GM23248 (cell line): ENCODE results near the gene KSR2. TPM values are rescaled to one million over a fixed set of nuclear protein-coding genes. Genes with fewer than 3 reads are reported as not detected.

Source experiments
- DNase-seq: peaks from one replicate; pipeline ENCODE4 v3.0.0-alpha.2; 2015
- H2AFZ ChIP-seq: fragments of 200-600 bp; sonication (generic); 2 replicates; pipeline ENCODE4 v1.6.1; 2016; ENCODE audit warnings: antibody characterized with exemption
- H3F3A ChIP-seq: fragments of 200-600 bp; sonication (generic); 2 replicates; pipeline ENCODE4 v1.6.1; 2016; ENCODE audit warnings: mild to moderate bottlenecking, antibody characterized with exemption, mixed run types; ENCODE audit not compliant: insufficient read depth
- H3K27ac ChIP-seq: fragments of 200-600 bp; sonication (generic); 2 replicates; pipeline ENCODE4 v1.5.1; 2016; ENCODE audit warnings: mild to moderate bottlenecking
- H3K27me3 ChIP-seq: fragments of 200-600 bp; sonication (generic); replicated peaks from 2 replicates; pipeline ENCODE4 v1.6.1; 2016; ENCODE audit warnings: mild to moderate bottlenecking; ENCODE audit not compliant: insufficient read depth
- H3K36me3 ChIP-seq: fragments of 200-600 bp; sonication (generic); 2 replicates; pipeline ENCODE4 v1.6.1; 2016; ENCODE audit warnings: low read depth, mild to moderate bottlenecking
- H3K4me1 ChIP-seq: fragments of 200-600 bp; sonication (generic); 2 replicates; pipeline ENCODE4 v1.6.1; 2016; ENCODE audit warnings: mild to moderate bottlenecking; ENCODE audit not compliant: insufficient read depth
- H3K4me2 ChIP-seq: fragments of 200-600 bp; sonication (generic); one replicate; pipeline ENCODE4 v1.6.1; 2016; ENCODE audit warnings: mild to moderate bottlenecking; ENCODE audit not compliant: unreplicated experiment
- H3K4me3 ChIP-seq: fragments of 200-600 bp; sonication (generic); 2 replicates; pipeline ENCODE4 v1.5.1; 2016; ENCODE audit warnings: mild to moderate bottlenecking
- H3K79me2 ChIP-seq: fragments of 200-600 bp; sonication (generic); 2 replicates; pipeline ENCODE4 v1.6.1; 2016; ENCODE audit warnings: mild to moderate bottlenecking; ENCODE audit not compliant: insufficient read depth
- H3K9ac ChIP-seq: fragments of 200-600 bp; sonication (generic); 2 replicates; pipeline ENCODE4 v1.6.1; 2016; ENCODE audit warnings: mild to moderate bottlenecking
- H3K9me2 ChIP-seq: fragments of 200-600 bp; sonication (generic); 2 replicates; pipeline ENCODE4 v1.6.1; 2016; ENCODE audit warnings: mixed run types, mild to moderate bottlenecking, moderate library complexity; ENCODE audit not compliant: insufficient read depth
- H3K9me3 ChIP-seq: fragments of 200-600 bp; sonication (generic); one replicate; pipeline ENCODE4 v1.6.1; 2017; ENCODE audit warnings: low read depth
- H4K20me1 ChIP-seq: fragments of 200-600 bp; sonication (generic); 2 replicates; pipeline ENCODE4 v1.6.0; 2016; ENCODE audit not compliant: insufficient read depth
- EZH2 ChIP-seq: fragments of 200-600 bp; sonication (generic); IDR thresholded peaks from 2 replicates; pipeline ENCODE4 v1.6.1; 2018; ENCODE audit warnings: antibody characterized with exemption, mild to moderate bottlenecking; ENCODE audit not compliant: insufficient read depth, poor library complexity, severe bottlenecking
- EZH2phosphoT487 ChIP-seq: fragments of 200-600 bp; sonication (generic); IDR thresholded peaks from 2 replicates; pipeline ENCODE4 v1.6.1; 2018; ENCODE audit warnings: antibody characterized with exemption, moderate library complexity, mild to moderate bottlenecking, low read depth; ENCODE audit not compliant: insufficient read depth
- WGBS, 2 experiments: methylation state at CpG; one replicate each; pipeline ENCODE4 v1.1.6; 2015 to 2017; ENCODE audit warnings: low lambda C conversion rate in 2 of 2, low coverage in 1 of 2; ENCODE audit errors: missing lambda C conversion rate in 2 of 2; 5-methylcytosine and 5-hydroxymethylcytosine counted together
- in situ Hi-C: fragments of 300-500 bp; cut with MboI; formaldehyde crosslinking; loops from 2 replicates; pipeline ENCODE4 v1.15.0; 2020
- polyA plus RNA-seq: library from polyadenylated mRNA; unstranded; fragments of >200 nt; fragmentation: Nextera tagmentation; extraction: Ambion mirVana; gene quantifications from 2 replicates; pipeline ENCODE4 v1.2.1, GENCODE V29; 2016
- total RNA-seq: library from RNA; depleted of rRNA; stranded (reverse); fragments of >200 nt; shearing (Covaris generic); gene quantifications from 2 replicates; pipeline ENCODE4 v1.2.3, GENCODE V29; 2014

Gene KSR2
- total and polyA plus RNA-seq, 2 experiments from 2014 or later, result not detected

GRCh38 chr12:117744418-117744817, 224.4 kb downstream of the KSR2 start:
- Histone ChIP-seq H3F3A (no peaks in the 10 kb centered on the region), H3K9ac (no peak overlapping the region), H3K4me3 (no peak overlapping the region), H3K36me3 (no peaks in the 10 kb centered on the region), H3K4me1 (no peaks in the 10 kb centered on the region), H4K20me1 (no peaks in the 10 kb centered on the region), H3K27ac (no peak overlapping the region), H2AFZ (no peak overlapping the region), H3K9me3 (no peaks in the 10 kb centered on the region), H3K9me2 (no peaks in the 10 kb centered on the region), H3K79me2 (no peaks in the 10 kb centered on the region), H3K27me3 (no peaks in the 10 kb centered on the region), H3K4me2 (no peak overlapping the region)
- DNase-seq, result no peak
- 0 to 3% methylated on average over 1 of the region's 1 CpG for WGBS, 2 experiments
- TF ChIP-seq EZH2 (no peak), EZH2phosphoT487 (no peak)
- in situ Hi-C loops, result no loop called here

GRCh38 chr12:117743761-117744160, 225.0 kb downstream of the KSR2 start:
- H3K4me1 ChIP-seq, result no peaks in the 10 kb centered on the region
- no peaks in the 10 kb centered on the region for H3K79me2 ChIP-seq
- H3K27ac ChIP-seq, result no peak overlapping the region
- TF ChIP-seq EZH2phosphoT487 (no peak), EZH2 (no peak)
- H3F3A ChIP-seq, result no peaks in the 10 kb centered on the region
- H2AFZ ChIP-seq, result no peak overlapping the region
- no peaks in the 10 kb centered on the region for H3K9me3 ChIP-seq
- no peaks in the 10 kb centered on the region for H3K27me3 ChIP-seq
- H3K4me3 ChIP-seq, result no peak overlapping the region
- no peaks in the 10 kb centered on the region for H4K20me1 ChIP-seq
- H3K4me2 ChIP-seq, result no peak overlapping the region
- DNase-seq, result no peak
- WGBS, 2 experiments, result 28 to 45% methylated on average over 1 of the region's 1 CpG
- H3K36me3 ChIP-seq, result no peaks in the 10 kb centered on the region
- in situ Hi-C loops, result no loop called here
- no peaks in the 10 kb centered on the region for H3K9me2 ChIP-seq
- no peak overlapping the region for H3K9ac ChIP-seq

- Histone ChIP-seq H3K9ac (no peak overlapping the region), H4K20me1 (no peaks in the 10 kb centered on the region), H2AFZ (no peak overlapping the region), H3K79me2 (no peaks in the 10 kb centered on the region), H3K4me2 (no peak overlapping the region), H3K4me3 (no peak overlapping the region), H3K36me3 (no peaks in the 10 kb centered on the region), H3K27ac (no peak overlapping the region), H3K4me1 (no peaks in the 10 kb centered on the region), H3F3A (no peaks in the 10 kb centered on the region), H3K9me3 (no peaks in the 10 kb centered on the region), H3K27me3 (no peaks in the 10 kb centered on the region), H3K9me2 (no peaks in the 10 kb centered on the region)
- DNase-seq, result no peak
- in situ Hi-C loops, result no loop called here
- 50 to 53% methylated on average over 4 of the region's 4 CpGs for WGBS, 2 experiments
- TF ChIP-seq EZH2 (no peak), EZH2phosphoT487 (no peak)
These were observed 226.1 kb downstream of the KSR2 start for GRCh38 chr12:117742721-117743120.

GRCh38 chr12:117738233-117738632, 230.6 kb downstream of the KSR2 start:
- H4K20me1 ChIP-seq, result no peaks in the 10 kb centered on the region
- DNase-seq, result no peak
- TF ChIP-seq EZH2phosphoT487, result no peak
- no peak for TF ChIP-seq EZH2
- H3K27ac ChIP-seq, result no peak overlapping the region
- H3K4me3 ChIP-seq, result no peak overlapping the region
- H3K9ac ChIP-seq, result no peak overlapping the region
- no peaks in the 10 kb centered on the region for H3K4me1 ChIP-seq
- H3K4me2 ChIP-seq, result no peak overlapping the region
- H2AFZ ChIP-seq, result no peak overlapping the region
- 57 to 63% methylated on average over 6 of the region's 6 CpGs for WGBS, 2 experiments
- H3K79me2 ChIP-seq, result no peaks in the 10 kb centered on the region
- H3K27me3 ChIP-seq, result no peaks in the 10 kb centered on the region
- H3F3A ChIP-seq, result no peaks in the 10 kb centered on the region
- H3K9me3 ChIP-seq, result no peaks in the 10 kb centered on the region
- in situ Hi-C loops, result no loop called here
- no peaks in the 10 kb centered on the region for H3K9me2 ChIP-seq
- no peaks in the 10 kb centered on the region for H3K36me3 ChIP-seq

GRCh38 chr12:117733549-117733805, 235.3 kb downstream of the KSR2 start:
- no peaks in the 10 kb centered on the region for H4K20me1 ChIP-seq
- no peak for DNase-seq
- H3K36me3 ChIP-seq, result no peaks in the 10 kb centered on the region
- H3K79me2 ChIP-seq, result no peaks in the 10 kb centered on the region
- H3K27me3 ChIP-seq, result no peaks in the 10 kb centered on the region
- H3F3A ChIP-seq, result no peaks in the 10 kb centered on the region
- no peaks in the 10 kb centered on the region for H3K4me1 ChIP-seq
- no peak overlapping the region for H3K4me2 ChIP-seq
- H3K9me2 ChIP-seq, result no peaks in the 10 kb centered on the region
- H3K4me3 ChIP-seq, result no peak overlapping the region
- H2AFZ ChIP-seq, result no peak overlapping the region
- H3K9me3 ChIP-seq, result no peaks in the 10 kb centered on the region
- WGBS, 2 experiments, result 74 to 79% methylated on average over 1 of the region's 1 CpG
- in situ Hi-C loops, result no loop called here
- TF ChIP-seq EZH2phosphoT487, result no peak
- no peak for TF ChIP-seq EZH2
- H3K9ac ChIP-seq, result no peak overlapping the region
- H3K27ac ChIP-seq, result no peak overlapping the region
